DOHH2 (cell line): ENCODE measurements around the gene PTGR3.

Experiments
- EZH2phosphoT487 ChIP-seq: fragments of 200-600 bp; sonication (generic); IDR thresholded peaks from 2 replicates; pipeline ENCODE4 v1.6.1; 2017; ENCODE audit warnings: borderline replicate concordance, mild to moderate bottlenecking, antibody characterized with exemption, low read length, moderate library complexity, mixed read lengths
- TF ChIP-seq, protein P1 (sequence below): fragments of 200-600 bp; sonication (generic); IDR thresholded peaks from one replicate; pipeline ENCODE4 v1.5.1; 2014; ENCODE audit warnings: antibody characterized with exemption, mild to moderate bottlenecking, low read depth, low read length; ENCODE audit not compliant: poor library complexity, severe bottlenecking

DNA sequence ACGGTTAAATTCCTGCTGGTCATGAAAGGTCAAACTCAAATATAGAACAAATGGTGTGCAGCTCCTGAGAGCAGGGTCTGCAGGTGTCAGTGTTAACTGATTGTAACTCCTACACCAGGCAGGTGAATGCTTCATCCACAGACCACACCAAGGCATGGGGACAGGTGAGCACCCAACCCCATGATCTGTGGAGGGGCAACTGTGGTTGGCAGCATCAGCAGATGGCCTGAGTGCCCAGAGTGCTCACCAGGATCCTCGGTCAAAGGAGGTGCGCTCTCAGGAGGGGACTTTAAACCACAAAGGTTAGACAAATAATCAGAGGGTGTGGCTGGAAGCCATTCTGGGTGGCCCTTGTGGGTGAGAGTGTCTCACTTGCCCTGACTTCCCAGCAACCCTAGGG, 44.5 kb downstream of the PTGR3 start:
- TF ChIP-seq, protein P1, sequence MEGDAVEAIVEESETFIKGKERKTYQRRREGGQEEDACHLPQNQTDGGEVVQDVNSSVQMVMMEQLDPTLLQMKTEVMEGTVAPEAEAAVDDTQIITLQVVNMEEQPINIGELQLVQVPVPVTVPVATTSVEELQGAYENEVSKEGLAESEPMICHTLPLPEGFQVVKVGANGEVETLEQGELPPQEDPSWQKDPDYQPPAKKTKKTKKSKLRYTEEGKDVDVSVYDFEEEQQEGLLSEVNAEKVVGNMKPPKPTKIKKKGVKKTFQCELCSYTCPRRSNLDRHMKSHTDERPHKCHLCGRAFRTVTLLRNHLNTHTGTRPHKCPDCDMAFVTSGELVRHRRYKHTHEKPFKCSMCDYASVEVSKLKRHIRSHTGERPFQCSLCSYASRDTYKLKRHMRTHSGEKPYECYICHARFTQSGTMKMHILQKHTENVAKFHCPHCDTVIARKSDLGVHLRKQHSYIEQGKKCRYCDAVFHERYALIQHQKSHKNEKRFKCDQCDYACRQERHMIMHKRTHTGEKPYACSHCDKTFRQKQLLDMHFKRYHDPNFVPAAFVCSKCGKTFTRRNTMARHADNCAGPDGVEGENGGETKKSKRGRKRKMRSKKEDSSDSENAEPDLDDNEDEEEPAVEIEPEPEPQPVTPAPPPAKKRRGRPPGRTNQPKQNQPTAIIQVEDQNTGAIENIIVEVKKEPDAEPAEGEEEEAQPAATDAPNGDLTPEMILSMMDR: no peak
- TF ChIP-seq EZH2phosphoT487: no peak
